Panc1 (cell line): Measurements from ENCODE around the gene RPL13.

Experiments
- POLR2AphosphoS5 ChIP-seq: IDR thresholded peaks from 2 replicates; pipeline ENCODE4 v1.6.1; 2012; ENCODE audit warnings: mild to moderate bottlenecking, low read depth, low read length, moderate library complexity
- SIN3A ChIP-seq: IDR thresholded peaks from 2 replicates; pipeline ENCODE4 v1.6.1; 2012; ENCODE audit warnings: low read depth, mild to moderate bottlenecking, low read length, moderate library complexity, borderline replicate concordance; ENCODE audit not compliant: insufficient read depth
- TCF7L2 ChIP-seq: IDR thresholded peaks from 2 replicates; pipeline ENCODE4 v1.6.1; 2011; ENCODE audit warnings: mild to moderate bottlenecking, low read depth, low read length, inconsistent platforms
- TF ChIP-seq, protein P1 (sequence below): fragments of 450-650 bp; IDR thresholded peaks from 2 replicates; pipeline ENCODE4 v1.5.1; 2017; ENCODE audit warnings: mild to moderate bottlenecking
- TF ChIP-seq, protein P2 (sequence below), 2 experiments: IDR thresholded peaks; 2 replicates each; pipeline ENCODE4 v1.6.1; 2011 to 2012; ENCODE audit warnings: low read depth in 2 of 2, control low read depth in 1 of 2, low read length in 1 of 2, mild to moderate bottlenecking in 1 of 2, moderate library complexity in 1 of 2; ENCODE audit not compliant: insufficient read depth in 1 of 2

- TF ChIP-seq, protein P1, sequence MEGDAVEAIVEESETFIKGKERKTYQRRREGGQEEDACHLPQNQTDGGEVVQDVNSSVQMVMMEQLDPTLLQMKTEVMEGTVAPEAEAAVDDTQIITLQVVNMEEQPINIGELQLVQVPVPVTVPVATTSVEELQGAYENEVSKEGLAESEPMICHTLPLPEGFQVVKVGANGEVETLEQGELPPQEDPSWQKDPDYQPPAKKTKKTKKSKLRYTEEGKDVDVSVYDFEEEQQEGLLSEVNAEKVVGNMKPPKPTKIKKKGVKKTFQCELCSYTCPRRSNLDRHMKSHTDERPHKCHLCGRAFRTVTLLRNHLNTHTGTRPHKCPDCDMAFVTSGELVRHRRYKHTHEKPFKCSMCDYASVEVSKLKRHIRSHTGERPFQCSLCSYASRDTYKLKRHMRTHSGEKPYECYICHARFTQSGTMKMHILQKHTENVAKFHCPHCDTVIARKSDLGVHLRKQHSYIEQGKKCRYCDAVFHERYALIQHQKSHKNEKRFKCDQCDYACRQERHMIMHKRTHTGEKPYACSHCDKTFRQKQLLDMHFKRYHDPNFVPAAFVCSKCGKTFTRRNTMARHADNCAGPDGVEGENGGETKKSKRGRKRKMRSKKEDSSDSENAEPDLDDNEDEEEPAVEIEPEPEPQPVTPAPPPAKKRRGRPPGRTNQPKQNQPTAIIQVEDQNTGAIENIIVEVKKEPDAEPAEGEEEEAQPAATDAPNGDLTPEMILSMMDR = no peak
- TF ChIP-seq POLR2AphosphoS5 (no peak), SIN3A (no peak), TCF7L2 (no peak)
- TF ChIP-seq, protein P2, sequence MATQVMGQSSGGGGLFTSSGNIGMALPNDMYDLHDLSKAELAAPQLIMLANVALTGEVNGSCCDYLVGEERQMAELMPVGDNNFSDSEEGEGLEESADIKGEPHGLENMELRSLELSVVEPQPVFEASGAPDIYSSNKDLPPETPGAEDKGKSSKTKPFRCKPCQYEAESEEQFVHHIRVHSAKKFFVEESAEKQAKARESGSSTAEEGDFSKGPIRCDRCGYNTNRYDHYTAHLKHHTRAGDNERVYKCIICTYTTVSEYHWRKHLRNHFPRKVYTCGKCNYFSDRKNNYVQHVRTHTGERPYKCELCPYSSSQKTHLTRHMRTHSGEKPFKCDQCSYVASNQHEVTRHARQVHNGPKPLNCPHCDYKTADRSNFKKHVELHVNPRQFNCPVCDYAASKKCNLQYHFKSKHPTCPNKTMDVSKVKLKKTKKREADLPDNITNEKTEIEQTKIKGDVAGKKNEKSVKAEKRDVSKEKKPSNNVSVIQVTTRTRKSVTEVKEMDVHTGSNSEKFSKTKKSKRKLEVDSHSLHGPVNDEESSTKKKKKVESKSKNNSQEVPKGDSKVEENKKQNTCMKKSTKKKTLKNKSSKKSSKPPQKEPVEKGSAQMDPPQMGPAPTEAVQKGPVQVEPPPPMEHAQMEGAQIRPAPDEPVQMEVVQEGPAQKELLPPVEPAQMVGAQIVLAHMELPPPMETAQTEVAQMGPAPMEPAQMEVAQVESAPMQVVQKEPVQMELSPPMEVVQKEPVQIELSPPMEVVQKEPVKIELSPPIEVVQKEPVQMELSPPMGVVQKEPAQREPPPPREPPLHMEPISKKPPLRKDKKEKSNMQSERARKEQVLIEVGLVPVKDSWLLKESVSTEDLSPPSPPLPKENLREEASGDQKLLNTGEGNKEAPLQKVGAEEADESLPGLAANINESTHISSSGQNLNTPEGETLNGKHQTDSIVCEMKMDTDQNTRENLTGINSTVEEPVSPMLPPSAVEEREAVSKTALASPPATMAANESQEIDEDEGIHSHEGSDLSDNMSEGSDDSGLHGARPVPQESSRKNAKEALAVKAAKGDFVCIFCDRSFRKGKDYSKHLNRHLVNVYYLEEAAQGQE (IDR thresholded peaks at IDR 0.05; ENCODE audit: insufficient read depth in 1 of 2, low read depth in 2 of 2, low read length in 1 of 2) = no peak
These were observed 13.7 kb upstream of the RPL13 start for GRCh38 chr16:89546781-89547180.
